ENCODE measurements around the gene HKDC1. TPM values are rescaled to one million over a fixed set of nuclear protein-coding genes. Genes with fewer than 3 reads are reported as not detected.

HKDC1 gene
- total RNA-seq, 5 donors from 2014 or later (not counting 1 experiment from before 2014, with no cell fraction given) = 2.3 to 6.5 (median 5.2) TPM

- Histone ChIP-seq H3K9me3 (no peaks in the 10 kb centered on the region), H3K4me1 (ENCODE audit: control insufficient read depth in 1 of 2, extremely low read depth in 1 of 2, insufficient read depth in 2 of 2, low read length in 2 of 2) (peaks cover 12 to 27% of the 10 kb centered on the region in 2 experiments), H3K4me3 (ENCODE audit: control insufficient read depth in 1 of 2, extremely low read depth in 1 of 2, low read length in 1 of 2) (peak within 1 kb of the TSS; percentile 93 to 99), H3K27me3 (replicated peaks in 1 of 2; ENCODE audit: control insufficient read depth in 2 of 2, extremely low read depth in 1 of 2, insufficient read depth in 2 of 2, low read length in 1 of 2) (no peaks in the 10 kb centered on the region), H3K36me3 (ENCODE audit: control insufficient read depth in 2 of 2, extremely low read depth in 1 of 2, insufficient read depth in 1 of 2, low read length in 1 of 2) (peaks cover 9 to 12% of the 10 kb centered on the region in 2 donors), H3K27ac (ENCODE audit: low read length) (peak within 1 kb of the TSS; percentile 93)
- Mint-ChIP-seq H3K36me3 (peaks cover 7% of the 10 kb centered on the region), H3K27ac (peak within 1 kb of the TSS; percentile 99 to 100), H3K4me3 (peak within 1 kb of the TSS; percentile 88 to 96 (median 96)), H3K27me3 (no peaks in the 10 kb centered on the region), H3K4me1 (peaks cover 46 to 54% (median 49%) of the 10 kb centered on the region in 3 donors), H3K9me3 (no peaks in the 10 kb centered on the region)
- DNase-seq (peak; percentile 72 to 93 (median 83)), ATAC-seq (replicated peaks in 1 of 4) (peak; percentile 79 to 91 (median 90))
- WGBS (ENCODE audit: insufficient coverage) = under 1% methylated on average over 36 of the region's 44 CpGs
- ChIA-PET POLR2A (interaction anchor here (0.7 to 1.1 kb wide), 4 partner anchors 51 to 92 kb away, joined by 3 to 4 read pairs (median 3); partner anchors contain the start of gene SRGN (in 1 of the 2)), CTCF (interaction anchor here in 1 of 2 donors (1.6 kb wide), 1 partner anchor 22 kb away, joined by 3 read pairs; no protein-coding TSS in a partner anchor)
Observed at GRCh38 chr10:69179743-69180524, 40.2 kb upstream of the HKDC1 start, which contains the start of gene SUPV3L1. Gene SUPV3L1, plus strand, starts transcription at chr10:69180234. Its CDS starts 58 bp downstream, at chr10:69180292.

- Mint-ChIP-seq H3K27ac (peak overlapping the region; percentile 99 to 100), H3K36me3 (peaks cover 7% of the 10 kb centered on the region), H3K27me3 (no peaks in the 10 kb centered on the region), H3K4me1 (peaks cover 49 to 62% (median 52%) of the 10 kb centered on the region in 3 donors), H3K4me3 (peak overlapping the region; percentile 88 to 96 (median 96)), H3K9me3 (no peaks in the 10 kb centered on the region)
- Histone ChIP-seq H3K36me3 (ENCODE audit: control insufficient read depth in 2 of 2, extremely low read depth in 1 of 2, insufficient read depth in 1 of 2, low read length in 1 of 2) (peaks cover 9 to 13% of the 10 kb centered on the region in 2 donors), H3K4me1 (ENCODE audit: control insufficient read depth in 1 of 2, extremely low read depth in 1 of 2, insufficient read depth in 2 of 2, low read length in 2 of 2) (peaks cover 12 to 27% of the 10 kb centered on the region in 2 experiments), H3K27ac (ENCODE audit: low read length) (peak overlapping the region; percentile 93), H3K4me3 (ENCODE audit: control insufficient read depth in 1 of 2, extremely low read depth in 1 of 2, low read length in 1 of 2) (peak overlapping the region; percentile 93 to 99), H3K27me3 (replicated peaks in 1 of 2; ENCODE audit: control insufficient read depth in 2 of 2, extremely low read depth in 1 of 2, insufficient read depth in 2 of 2, low read length in 1 of 2) (no peaks in the 10 kb centered on the region), H3K9me3 (no peaks in the 10 kb centered on the region)
- DNase-seq = peak in 31 of 35 experiments; percentile 7 to 58 (median 34)
- WGBS (ENCODE audit: insufficient coverage) = 11% methylated on average over 4 of the region's 29 CpGs
- ChIA-PET CTCF (no interaction called here), POLR2A (interaction anchor here (0.5 to 1.0 kb wide), 4 partner anchors 50 to 376 kb away, joined by 3 read pairs; partner anchors contain the start of gene SRGN (in 1 of the 2))
- ATAC-seq (replicated peaks in 1 of 4) = peak in 2 of 4 experiments; percentile 7 to 28
Observed at GRCh38 chr10:69180525-69181204, 39.5 kb upstream of the HKDC1 start.

- ATAC-seq (replicated peaks in 1 of 4) (no peak), DNase-seq (no peak)
- Mint-ChIP-seq H3K4me1 (peaks cover 50 to 66% (median 55%) of the 10 kb centered on the region in 3 donors), H3K27ac (peak overlapping the region in 1 of 2 donors; percentile 28), H3K9me3 (no peaks in the 10 kb centered on the region), H3K36me3 (peaks cover 9% of the 10 kb centered on the region), H3K4me3 (peak overlapping the region; percentile 88 to 96 (median 96)), H3K27me3 (no peaks in the 10 kb centered on the region)
- Histone ChIP-seq H3K4me1 (ENCODE audit: control insufficient read depth in 1 of 2, extremely low read depth in 1 of 2, insufficient read depth in 2 of 2, low read length in 2 of 2) (peaks cover 12 to 27% of the 10 kb centered on the region in 2 experiments), H3K27me3 (replicated peaks in 1 of 2; ENCODE audit: control insufficient read depth in 2 of 2, extremely low read depth in 1 of 2, insufficient read depth in 2 of 2, low read length in 1 of 2) (no peaks in the 10 kb centered on the region), H3K36me3 (ENCODE audit: control insufficient read depth in 2 of 2, extremely low read depth in 1 of 2, insufficient read depth in 1 of 2, low read length in 1 of 2) (peaks cover 9 to 20% of the 10 kb centered on the region in 2 donors), H3K27ac (ENCODE audit: low read length) (peak overlapping the region; percentile 93), H3K4me3 (ENCODE audit: control insufficient read depth in 1 of 2, extremely low read depth in 1 of 2, low read length in 1 of 2) (no peak overlapping the region), H3K9me3 (no peaks in the 10 kb centered on the region)
- no CpG with 5 or more reads among the region's 1 CpG for WGBS (ENCODE audit: insufficient coverage)
- ChIA-PET POLR2A (interaction anchor here (0.6 to 0.7 kb wide), 2 partner anchors 23 to 279 kb away, joined by 3 to 4 read pairs; no protein-coding TSS in a partner anchor), CTCF (no interaction called here)
Observed at GRCh38 chr10:69181433-69181832, 38.7 kb upstream of the HKDC1 start.

- ATAC-seq (replicated peaks in 1 of 4) = no peak
- no peaks in the 10 kb centered on the region for H3K27me3 ChIP-seq (replicated peaks in 1 of 2; ENCODE audit: control insufficient read depth in 2 of 2, extremely low read depth in 1 of 2, insufficient read depth in 2 of 2, low read length in 1 of 2)
- H3K4me1 ChIP-seq (ENCODE audit: control insufficient read depth in 1 of 2, extremely low read depth in 1 of 2, insufficient read depth in 2 of 2, low read length in 2 of 2) = peaks cover 12 to 27% of the 10 kb centered on the region in 2 experiments
- no peak for DNase-seq
- H3K27ac ChIP-seq (ENCODE audit: low read length) = no peak overlapping the region
- Mint-ChIP-seq H3K4me3 (no peak overlapping the region), H3K4me1 (peaks cover 50 to 66% (median 55%) of the 10 kb centered on the region in 3 donors), H3K27me3 (no peaks in the 10 kb centered on the region), H3K36me3 (peaks cover 11% of the 10 kb centered on the region), H3K9me3 (no peaks in the 10 kb centered on the region), H3K27ac (no peak overlapping the region)
- H3K9me3 ChIP-seq = no peaks in the 10 kb centered on the region
- H3K4me3 ChIP-seq (ENCODE audit: control insufficient read depth in 1 of 2, extremely low read depth in 1 of 2, low read length in 1 of 2) = no peak overlapping the region
- ChIA-PET CTCF (interaction anchor here in 1 of 2 donors (0.6 to 1.1 kb wide), 3 partner anchors 38 to 226 kb away, joined by 3 to 4 read pairs (median 3); partner anchors contain the start of gene HKDC1), POLR2A (interaction anchor here (0.6 to 0.7 kb wide), 2 partner anchors 22 to 280 kb away, joined by 3 to 4 read pairs; no protein-coding TSS in a partner anchor)
- no CpG with 5 or more reads among the region's 4 CpGs for WGBS (ENCODE audit: insufficient coverage)
- H3K36me3 ChIP-seq (ENCODE audit: control insufficient read depth in 2 of 2, extremely low read depth in 1 of 2, insufficient read depth in 1 of 2, low read length in 1 of 2) = peaks cover 9 to 26% of the 10 kb centered on the region in 2 donors
Observed at GRCh38 chr10:69182005-69182404, 38.1 kb upstream of the HKDC1 start.

- ATAC-seq (replicated peaks in 1 of 4) (no peak), DNase-seq (no peak)
- H3K9me3 ChIP-seq = no peaks in the 10 kb centered on the region
- Mint-ChIP-seq H3K4me1 (peaks cover 28 to 37% (median 30%) of the 10 kb centered on the region in 3 donors), H3K9me3 (no peaks in the 10 kb centered on the region), H3K27me3 (no peaks in the 10 kb centered on the region), H3K27ac (no peak overlapping the region), H3K36me3 (peaks cover 29% of the 10 kb centered on the region), H3K4me3 (no peak overlapping the region)
- no peak overlapping the region for H3K27ac ChIP-seq (ENCODE audit: low read length)
- H3K4me3 ChIP-seq (ENCODE audit: control insufficient read depth in 1 of 2, extremely low read depth in 1 of 2, low read length in 1 of 2) = no peak overlapping the region
- CTCF ChIA-PET = interaction anchor here in 1 of 2 donors (0.5 to 0.6 kb wide), 2 partner anchors 22 to 1272 kb away, joined by 3 to 7 read pairs; no protein-coding TSS in a partner anchor
- peaks cover 4 to 8% of the 10 kb centered on the region in 2 experiments for H3K4me1 ChIP-seq (ENCODE audit: control insufficient read depth in 1 of 2, extremely low read depth in 1 of 2, insufficient read depth in 2 of 2, low read length in 2 of 2)
- POLR2A ChIA-PET = interaction anchor here in 1 of 2 donors (0.5 to 0.8 kb wide), 2 partner anchors 10 to 167 kb away, joined by 3 to 8 read pairs; no protein-coding TSS in a partner anchor
- H3K27me3 ChIP-seq (replicated peaks in 1 of 2; ENCODE audit: control insufficient read depth in 2 of 2, extremely low read depth in 1 of 2, insufficient read depth in 2 of 2, low read length in 1 of 2) = no peaks in the 10 kb centered on the region
- WGBS (ENCODE audit: insufficient coverage) = no CpG with 5 or more reads among the region's 1 CpG
- H3K36me3 ChIP-seq (ENCODE audit: control insufficient read depth in 2 of 2, extremely low read depth in 1 of 2, insufficient read depth in 1 of 2, low read length in 1 of 2) = peaks cover 12 to 59% of the 10 kb centered on the region in 2 donors
Observed at GRCh38 chr10:69186524-69186923, 33.6 kb upstream of the HKDC1 start.

Data from T-cell (primary cell).